NCI-H1436 (cell line): ENCODE measurements around the gene MICAL3.
"Not testable (repeated sequence)": the region's sequence is repeated elsewhere in the genome, so short reads cannot be mapped to it uniquely, and the experiment has no call there.

Experiments
- DNase-seq: peaks from one replicate; lab custom pipeline; 2025; lab: John Stamatoyannopoulos, UW

The MICAL3 gene

GRCh38 chr22:18032455-18033101, 8.2 kb upstream of the MICAL3 start:
- DNase-seq = no peak

DNA sequence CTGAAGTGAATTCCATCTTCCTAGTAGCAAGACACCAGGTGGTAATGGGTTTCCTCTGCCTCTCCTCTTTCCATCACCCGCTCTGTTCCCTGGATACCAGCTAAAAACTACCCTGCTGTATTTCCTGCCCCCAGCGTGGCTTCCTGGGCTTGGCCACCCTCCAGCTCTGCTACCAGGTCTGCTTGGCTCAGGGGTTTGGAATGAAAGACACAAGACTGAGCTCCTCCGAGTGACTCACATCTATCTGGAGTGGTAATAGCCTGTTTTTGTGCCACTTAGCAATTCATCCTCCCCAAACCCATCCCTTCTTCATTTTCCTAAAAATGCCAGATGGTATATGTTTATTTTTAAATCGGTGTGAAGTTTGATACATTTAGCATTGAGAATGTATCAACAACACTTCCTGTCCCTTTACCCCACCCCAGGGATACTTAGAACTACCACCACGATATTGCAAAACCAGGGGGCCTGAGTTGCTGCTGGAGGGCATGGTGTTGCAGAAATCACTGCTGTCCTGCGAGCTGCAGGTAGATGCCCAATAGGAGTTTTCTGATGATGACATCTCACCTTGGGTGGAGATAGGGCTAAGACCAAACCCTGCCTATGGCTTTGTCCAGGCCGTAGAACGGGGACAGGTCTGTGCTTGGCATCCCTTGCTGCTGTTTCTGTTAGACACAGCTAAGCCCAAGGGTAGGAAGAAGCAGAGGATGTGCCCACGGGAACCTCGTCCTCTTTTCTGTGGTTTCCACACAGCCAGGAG, 7.5 kb upstream of the MICAL3 start:
- no peak for DNase-seq

DNA sequence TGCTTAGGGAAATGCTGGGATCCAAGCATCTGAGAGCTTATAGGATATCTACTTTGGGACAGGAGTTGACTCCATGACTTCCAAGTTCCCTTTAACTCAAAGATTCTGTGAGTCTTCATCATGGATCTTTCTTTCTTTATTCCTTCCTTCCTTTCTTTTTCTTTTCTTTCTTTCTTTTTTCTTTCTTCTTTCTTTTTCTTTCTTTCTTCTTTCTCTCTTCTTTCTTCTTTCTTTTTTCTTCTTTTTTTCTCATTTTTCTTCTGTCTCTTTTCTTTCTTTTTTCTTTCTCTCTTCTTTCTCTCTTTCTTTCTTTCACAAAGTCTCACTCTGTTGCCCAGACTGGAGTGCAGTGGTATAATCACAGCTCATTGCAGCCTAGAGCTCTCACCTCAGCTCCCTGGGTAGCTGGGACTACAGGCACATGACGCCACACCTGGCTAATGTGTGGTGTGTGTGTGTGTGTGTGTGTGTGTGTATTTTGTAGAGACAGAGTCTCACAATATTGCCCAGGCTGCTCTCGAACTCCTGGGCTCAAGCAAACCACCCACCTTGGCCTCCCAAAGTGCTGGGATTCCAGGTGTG, 5.4 kb upstream of the MICAL3 start:
- DNase-seq = no peak

DNA sequence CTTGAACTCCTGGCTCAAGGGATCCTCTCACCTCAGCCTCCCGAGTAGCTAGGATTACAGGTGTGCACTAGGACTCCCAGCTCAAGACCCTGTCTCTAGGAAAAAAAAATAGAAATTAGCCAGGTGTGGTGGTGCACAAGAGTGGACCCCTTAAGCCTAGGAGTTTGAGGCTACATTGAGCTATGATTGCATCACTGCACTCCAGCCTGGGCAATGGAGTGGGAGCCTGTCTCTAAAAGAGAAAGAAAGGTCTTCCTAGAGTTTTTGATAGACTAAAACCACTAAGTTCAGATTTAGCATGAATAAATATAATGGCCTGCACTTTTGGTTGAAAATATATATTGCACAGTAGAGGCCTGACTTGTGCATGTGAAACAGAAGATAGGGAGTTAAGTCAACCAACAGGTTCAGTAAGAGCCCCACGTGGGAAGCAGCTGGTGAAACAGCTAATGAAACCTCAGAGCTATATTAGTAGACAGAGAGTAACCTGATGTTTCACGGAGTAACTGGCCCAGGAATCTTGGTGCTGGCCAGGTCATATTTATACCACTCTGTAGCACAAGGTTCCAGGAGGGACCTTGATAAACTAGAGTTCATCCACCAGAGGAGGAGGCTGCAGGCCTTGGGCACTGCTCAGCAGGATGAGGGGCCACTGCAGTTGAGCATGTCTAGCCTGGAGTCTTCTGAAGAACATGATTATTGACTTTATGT, 4.6 kb upstream of the MICAL3 start:
- no peak for DNase-seq

DNA sequence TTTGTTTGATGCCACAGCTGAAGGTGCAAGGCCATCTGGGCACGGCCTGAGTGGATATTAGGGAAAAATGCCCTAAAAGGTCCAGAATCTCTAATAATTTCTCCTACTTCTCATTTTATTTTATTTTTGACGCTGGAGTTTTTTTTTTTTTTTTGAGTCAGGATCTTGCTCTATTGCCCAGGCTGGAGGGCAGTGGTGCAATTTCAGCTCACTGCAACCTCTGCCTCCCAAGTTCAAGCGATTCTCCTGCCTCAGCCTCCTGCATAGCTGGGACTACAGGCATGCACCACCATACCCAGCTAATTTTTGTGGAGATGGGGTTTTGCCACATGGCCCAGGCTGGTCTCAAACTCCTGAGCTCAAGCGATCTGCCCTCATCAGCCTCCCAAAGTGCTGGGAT, 1.5 kb upstream of the MICAL3 start:
- DNase-seq = not testable (repeated sequence)

GRCh38 chr22:18024956-18025720, 777 bp upstream of the MICAL3 start:
- DNase-seq = no peak

DNA sequence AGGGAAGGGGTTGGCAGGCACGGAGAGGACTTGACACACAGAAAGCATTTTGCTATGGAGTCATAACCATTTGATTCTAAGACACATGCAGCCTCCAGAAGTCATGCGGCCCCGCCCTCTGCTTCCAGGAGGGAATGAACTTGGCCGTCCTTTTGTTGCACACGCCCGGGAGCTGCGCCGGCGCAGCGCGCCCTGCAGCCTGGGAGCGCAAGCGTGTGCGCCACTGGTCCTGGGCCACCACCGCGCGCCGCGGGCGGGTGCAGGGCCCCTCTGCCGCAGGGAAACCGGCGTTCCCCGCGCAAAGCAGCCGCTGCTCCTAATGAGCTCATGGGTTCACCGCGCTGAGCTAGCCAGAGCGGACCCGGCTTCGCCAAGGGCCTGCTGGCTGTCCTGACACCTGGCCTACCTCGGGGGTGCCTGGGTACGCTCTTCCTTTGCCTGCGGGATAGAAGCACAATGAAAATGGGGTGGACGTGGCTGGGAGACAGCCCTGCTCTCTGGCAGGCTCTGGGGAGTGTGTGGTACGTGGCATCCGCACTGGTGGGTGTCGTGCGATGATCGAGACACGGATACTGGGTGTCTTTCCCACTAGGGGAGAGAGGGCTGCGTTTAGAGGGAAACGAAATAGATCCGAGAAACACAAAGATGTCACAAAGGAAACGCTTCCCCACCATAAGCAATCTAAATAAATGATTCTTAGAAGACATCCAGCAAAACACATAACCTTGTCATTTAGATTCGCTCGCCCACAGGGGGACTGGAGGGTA, 669 bp downstream of the MICAL3 start:
- DNase-seq = peak; percentile 25

- no peak for DNase-seq
Observed at GRCh38 chr22:18022876-18023275, 1.5 kb downstream of the MICAL3 start.

DNA sequence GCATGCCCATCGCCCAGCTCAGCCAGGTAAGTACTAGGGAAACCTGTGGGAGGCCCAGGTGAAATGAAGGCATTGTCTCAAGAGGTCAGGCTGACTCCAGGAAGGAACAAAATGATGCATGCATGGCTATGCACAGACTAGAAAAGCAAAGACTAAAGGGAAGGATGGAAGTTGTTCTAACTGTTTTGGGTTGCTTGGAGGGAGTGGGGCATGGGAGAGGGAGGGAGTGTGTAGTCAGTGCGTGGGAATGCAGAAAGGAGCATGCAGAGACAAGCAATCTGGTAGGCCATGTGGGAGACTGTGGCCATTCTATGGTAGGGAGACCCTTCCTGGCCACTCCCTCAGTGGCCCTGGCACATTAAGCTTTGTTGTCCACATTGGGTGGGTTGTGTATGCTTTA, 2.9 kb downstream of the MICAL3 start:
- DNase-seq = no peak

GRCh38 chr22:18020743-18021142, 3.6 kb downstream of the MICAL3 start:
- not testable (repeated sequence) for DNase-seq

DNA sequence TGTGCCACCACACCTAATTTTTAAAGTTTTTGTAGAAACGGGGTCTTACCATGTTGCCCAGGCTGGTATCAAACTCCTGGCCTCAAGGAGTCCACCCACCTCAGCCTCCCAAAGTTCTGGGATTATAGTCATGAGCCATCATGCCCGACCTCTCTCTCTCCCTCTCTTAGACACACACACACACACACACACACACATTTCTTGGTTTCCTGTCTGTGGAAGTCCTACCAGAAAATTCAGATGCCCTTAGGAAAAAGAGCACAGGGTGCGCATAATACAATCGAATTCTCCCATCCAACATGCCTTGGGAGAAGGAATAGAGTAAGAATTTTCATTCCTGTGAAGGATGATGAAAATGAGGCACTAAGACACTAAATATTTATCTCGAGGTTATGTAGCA, 10.4 kb downstream of the MICAL3 start:
- no peak for DNase-seq

DNA sequence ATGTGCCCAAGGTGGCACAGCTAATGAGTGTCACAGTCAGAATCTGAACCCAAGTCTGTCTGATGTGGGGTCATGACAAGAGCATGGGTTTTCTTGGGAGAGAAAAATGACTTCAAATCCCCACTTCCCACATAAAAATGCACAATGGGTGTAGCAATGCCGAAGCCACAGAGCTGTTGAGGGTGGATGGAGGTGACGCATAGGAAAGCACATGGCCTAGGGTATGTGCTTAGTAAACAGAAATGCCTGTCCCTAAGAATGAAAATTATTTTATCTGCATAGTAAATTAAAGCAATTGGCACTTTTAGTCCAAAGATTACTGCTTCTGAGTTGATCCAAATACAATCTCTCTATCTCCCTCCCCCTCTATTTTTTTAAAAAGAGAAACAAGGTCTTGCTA, 10.9 kb downstream of the MICAL3 start:
- no peak for DNase-seq

DNA sequence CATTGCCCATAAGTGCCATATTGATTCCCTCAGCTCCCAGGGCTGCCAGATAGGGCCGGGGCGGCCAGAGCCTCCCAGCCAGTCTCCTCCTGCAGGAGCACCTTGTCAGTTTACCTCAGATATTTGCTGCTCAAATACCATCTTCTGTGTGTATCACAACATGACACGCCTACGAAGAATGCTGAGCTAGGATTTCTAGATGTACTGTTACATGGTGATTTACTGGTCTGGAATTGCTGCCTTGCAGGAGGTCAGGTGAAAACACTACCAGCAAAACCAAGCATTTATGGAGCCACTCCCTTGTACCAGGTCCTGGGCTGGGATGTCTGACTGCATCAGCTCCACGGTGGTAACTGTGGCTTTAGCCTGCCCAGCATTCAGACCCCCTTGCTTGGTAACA, 11.8 kb downstream of the MICAL3 start:
- no peak for DNase-seq

- DNase-seq = no peak
Observed at GRCh38 chr22:18010266-18010665, 14.1 kb downstream of the MICAL3 start.

DNA sequence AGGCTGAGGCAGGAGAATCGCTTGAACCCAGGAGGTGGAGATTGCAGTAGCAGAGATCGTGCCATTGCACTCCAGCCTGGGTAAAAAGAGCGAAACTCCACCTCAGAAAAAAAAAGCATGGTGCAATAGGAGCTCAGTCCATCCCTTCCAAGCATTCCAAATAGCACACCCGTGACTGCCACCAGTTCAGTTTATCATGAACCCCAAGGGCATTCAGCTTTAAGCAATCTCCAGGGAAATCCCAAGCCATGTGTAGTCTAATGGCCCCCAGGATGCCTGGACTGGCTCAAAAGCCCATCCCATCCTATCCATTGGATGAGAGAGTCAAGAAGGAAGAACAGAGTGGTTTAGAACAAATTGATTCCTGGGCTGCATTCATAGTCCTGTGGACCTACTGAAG, 16.2 kb downstream of the MICAL3 start:
- no peak for DNase-seq

GRCh38 chr22:18005201-18005926, 19.0 kb downstream of the MICAL3 start:
- no peak for DNase-seq

- DNase-seq = not testable (repeated sequence)
Observed at GRCh38 chr22:18001894-18002315, 22.5 kb downstream of the MICAL3 start.

DNA sequence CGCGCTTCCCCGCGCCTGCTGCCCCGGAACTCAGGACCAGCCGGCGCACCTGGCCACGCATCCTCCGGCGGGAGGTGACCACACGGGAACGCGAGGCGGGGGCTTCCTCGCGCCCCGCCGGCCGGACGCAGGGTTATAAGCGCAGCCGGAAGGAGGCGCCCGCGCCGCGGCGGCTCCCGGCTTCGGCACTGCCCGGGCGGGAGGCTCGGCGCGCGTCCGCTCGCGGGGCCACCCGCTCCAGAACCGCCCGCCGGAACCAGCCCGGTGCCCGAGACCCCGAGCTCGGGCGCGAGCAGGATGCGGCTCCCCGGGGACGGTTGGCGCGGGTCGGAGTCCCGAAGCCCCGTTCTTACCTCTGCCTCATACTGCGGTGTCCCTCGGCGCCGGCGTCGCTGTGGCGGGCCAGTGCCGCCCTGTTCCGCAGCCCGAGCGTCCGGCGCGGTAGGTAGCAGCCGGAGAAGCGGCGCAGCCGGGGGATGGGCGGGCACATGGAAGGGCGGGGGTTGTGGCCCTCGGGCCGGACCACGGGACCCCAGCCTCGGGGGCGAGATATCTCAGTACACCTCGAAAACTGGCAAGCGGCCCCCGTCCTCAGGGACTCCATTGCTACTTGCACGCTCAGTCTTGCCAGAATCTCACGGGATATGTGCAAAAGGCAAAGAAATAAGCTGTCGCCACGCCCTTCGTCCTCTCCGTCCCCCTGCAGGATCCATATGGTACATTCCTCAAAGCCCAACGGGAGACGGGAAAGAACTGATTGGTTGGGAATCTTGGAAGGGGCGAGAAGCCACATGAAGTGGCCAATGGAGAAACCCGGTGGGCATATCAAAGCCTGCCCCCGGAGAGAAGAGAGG, 23.1 kb downstream of the MICAL3 start:
- peak; percentile 97 for DNase-seq

DNA sequence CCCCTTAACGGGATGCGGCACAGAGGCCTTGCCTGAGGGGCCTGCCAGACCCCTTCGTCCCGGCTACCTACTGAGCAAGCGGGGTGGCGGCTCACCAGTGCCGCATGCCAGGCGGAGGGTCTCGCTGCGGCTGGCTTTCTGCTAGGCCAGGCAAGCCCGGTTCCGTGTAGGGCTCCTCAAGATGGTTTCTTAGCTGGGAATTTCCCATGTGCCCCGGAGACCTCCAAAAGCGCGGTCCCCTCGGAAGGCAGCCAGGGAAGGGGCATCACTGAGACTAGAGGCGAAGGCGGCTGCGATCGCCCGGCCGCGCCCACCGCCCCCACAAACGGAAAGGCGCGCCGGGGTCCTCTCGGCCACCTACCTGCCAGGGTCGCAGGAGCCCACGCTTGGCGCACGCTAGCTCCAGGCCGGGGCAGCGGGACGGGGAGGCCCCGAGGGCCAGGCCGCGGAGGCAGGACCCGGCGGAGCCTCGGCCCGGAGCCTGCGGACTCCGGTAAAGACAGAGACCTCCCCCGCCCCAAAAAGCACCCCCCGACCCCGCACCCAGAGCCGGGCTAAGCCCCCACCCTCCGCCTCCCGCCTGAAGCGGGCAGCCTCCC, 23.8 kb downstream of the MICAL3 start:
- no peak for DNase-seq
